Duodenal mucosa (tissue), 2 donors: ENCODE data around the gene LPCAT4.
"Not testable (repeated sequence)": the region's sequence is repeated elsewhere in the genome, so short reads cannot be mapped to it uniquely, and the experiment has no call there.

ENCODE experiments used
- H3K27ac ChIP-seq: one replicate; pipeline ENCODE4 v1.7.0; 2013; ENCODE audit warnings: low read depth, low read length
- H3K27me3 ChIP-seq, 2 donors: one replicate each; pipeline ENCODE4 v1.7.0; 2013; ENCODE audit warnings: low read length in 2 of 2, control low read depth in 1 of 2; ENCODE audit not compliant: insufficient read depth in 2 of 2, control insufficient read depth in 1 of 2
- H3K36me3 ChIP-seq, 2 donors: one replicate each; pipeline ENCODE4 v1.7.0; 2013; ENCODE audit warnings: low read length in 2 of 2, control low read depth in 1 of 2; ENCODE audit not compliant: insufficient read depth in 2 of 2, control insufficient read depth in 1 of 2
- H3K4me1 ChIP-seq, 2 donors: one replicate each; pipeline ENCODE4 v1.7.0; 2013; ENCODE audit warnings: low read length in 2 of 2, control low read depth in 1 of 2; ENCODE audit not compliant: insufficient read depth in 2 of 2, control insufficient read depth in 1 of 2
- H3K4me3 ChIP-seq, 2 donors: one replicate each; pipeline ENCODE4 v1.7.0; 2013; ENCODE audit warnings: low read length in 2 of 2, low read depth in 1 of 2
- H3K9ac ChIP-seq, 2 donors: one replicate each; pipeline ENCODE4 v1.7.0; 2013; ENCODE audit warnings: low read length in 2 of 2, low read depth in 1 of 2
- H3K9me3 ChIP-seq, 2 donors: one replicate each; pipeline ENCODE4 v1.7.0; 2013; ENCODE audit warnings: low read length in 2 of 2, control low read depth in 1 of 2; ENCODE audit not compliant: control insufficient read depth in 1 of 2

Gene LPCAT4

DNA sequence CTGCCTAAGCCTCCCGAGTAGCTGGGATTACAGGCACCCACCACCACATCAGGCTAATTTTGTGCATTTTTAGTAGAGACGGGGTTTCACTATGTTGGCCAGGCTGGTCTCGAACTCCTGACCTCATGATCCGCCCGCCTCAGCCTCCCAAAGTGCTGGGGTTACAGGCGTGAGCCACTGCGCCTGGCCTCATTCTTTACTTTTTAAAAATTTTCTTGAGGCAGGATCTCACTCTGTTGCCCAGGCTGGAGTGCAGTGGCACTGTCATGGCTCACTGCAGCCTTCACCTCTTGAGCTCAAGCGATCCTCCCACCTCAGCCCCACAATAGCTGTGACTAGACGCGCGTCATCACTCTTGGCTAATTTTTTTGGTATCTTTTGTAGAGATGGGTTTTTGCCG lies 14.0 kb downstream of the LPCAT4 start:
- not testable (repeated sequence) for H3K27ac ChIP-seq, H3K9me3 ChIP-seq, H3K27me3 ChIP-seq, H3K9ac ChIP-seq, H3K4me3 ChIP-seq, H3K4me1 ChIP-seq
- peaks cover 23 to 43% of the 10 kb centered on the region in 2 donors for H3K36me3 ChIP-seq

DNA sequence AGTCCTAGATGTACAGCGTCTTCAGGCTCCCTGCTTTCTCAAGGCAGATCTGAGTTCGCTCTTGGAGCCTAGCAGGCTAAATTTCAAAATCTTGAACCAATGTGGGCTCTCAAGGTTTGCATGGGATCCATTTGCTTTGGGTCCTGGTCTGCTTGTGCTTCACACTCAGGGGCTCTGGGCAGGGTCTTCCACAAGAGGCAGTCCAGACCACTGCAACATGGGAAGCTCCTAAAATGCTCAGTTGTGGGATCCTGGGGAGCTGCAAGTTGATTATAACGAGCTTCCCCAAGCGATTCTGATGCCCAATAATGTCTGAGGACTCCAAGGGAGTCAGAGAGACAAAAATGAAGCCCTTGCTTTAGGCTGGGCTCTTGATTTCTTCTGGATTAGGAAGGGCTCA lies 17.2 kb downstream of the LPCAT4 start:
- no peaks in the 10 kb centered on the region for H3K27me3 ChIP-seq
- no peaks in the 10 kb centered on the region for H3K4me1 ChIP-seq

DNA sequence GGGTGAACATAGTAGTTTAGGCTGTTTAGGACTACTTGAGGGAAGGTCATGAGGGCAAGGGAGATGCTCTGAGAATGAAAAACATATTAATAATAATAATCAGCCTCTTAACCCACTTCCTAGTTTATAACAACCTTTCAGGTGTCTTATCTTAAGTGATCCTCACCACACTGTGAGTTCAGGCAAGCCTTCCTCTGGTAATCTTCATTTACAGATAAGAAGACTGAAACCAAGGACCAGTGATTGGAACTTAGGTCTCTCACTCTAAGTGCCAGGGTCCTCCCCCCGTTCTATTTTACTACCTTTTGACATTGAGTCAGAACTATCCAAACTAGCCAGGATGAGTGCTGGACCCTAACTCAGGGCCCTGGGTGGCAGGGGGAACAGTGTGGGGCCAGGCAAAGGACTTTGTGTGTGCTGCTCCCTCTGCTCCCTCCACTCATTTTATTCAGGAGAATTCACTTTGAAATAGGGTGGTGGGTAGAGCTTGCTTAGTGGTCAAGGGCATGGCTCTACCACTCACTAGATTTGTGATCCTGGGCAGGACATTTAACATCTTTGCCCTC lies 18.2 kb downstream of the LPCAT4 start:
- peaks cover 0 to 4% of the 10 kb centered on the region in 2 donors for H3K36me3 ChIP-seq
- no peak overlapping the region for H3K4me3 ChIP-seq
- no peaks in the 10 kb centered on the region for H3K9me3 ChIP-seq
- no peaks in the 10 kb centered on the region for H3K4me1 ChIP-seq
- H3K27me3 ChIP-seq: no peaks in the 10 kb centered on the region
- H3K27ac ChIP-seq: no peak overlapping the region
- no peak overlapping the region for H3K9ac ChIP-seq

More for the DNA sequence above, 17.2 kb downstream of the LPCAT4 start:
- Histone ChIP-seq H3K27ac (no peak overlapping the region), H3K4me3 (no peak overlapping the region), H3K9ac (no peak overlapping the region), H3K36me3 (peaks cover 5 to 11% of the 10 kb centered on the region in 2 donors), H3K9me3 (no peaks in the 10 kb centered on the region)

DNA sequence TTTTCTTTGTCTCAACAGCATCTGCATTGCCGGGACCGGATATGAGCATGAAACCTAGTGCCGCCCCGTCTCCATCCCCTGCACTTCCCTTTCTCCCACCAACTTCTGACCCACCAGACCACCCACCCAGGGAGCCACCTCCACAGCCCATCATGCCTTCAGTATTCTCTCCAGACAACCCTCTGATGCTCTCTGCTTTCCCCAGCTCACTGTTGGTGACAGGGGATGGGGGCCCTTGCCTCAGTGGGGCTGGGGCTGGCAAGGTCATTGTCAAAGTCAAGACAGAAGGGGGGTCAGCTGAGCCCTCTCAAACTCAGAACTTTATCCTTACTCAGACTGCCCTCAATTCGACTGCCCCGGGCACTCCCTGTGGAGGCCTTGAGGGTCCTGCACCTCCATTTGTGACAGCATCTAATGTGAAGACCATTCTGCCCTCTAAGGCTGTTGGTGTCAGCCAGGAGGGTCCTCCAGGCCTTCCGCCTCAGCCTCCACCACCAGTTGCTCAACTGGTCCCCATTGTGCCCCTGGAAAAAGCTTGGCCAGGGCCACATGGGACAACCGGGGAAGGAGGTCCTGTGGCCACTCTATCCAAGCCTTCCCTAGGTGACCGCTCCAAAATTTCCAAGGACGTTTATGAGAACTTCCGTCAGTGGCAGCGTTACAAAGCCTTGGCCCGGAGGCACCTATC lies 18.9 kb downstream of the LPCAT4 start:
- Histone ChIP-seq H3K9me3 (no peaks in the 10 kb centered on the region), H3K4me3 (no peak overlapping the region), H3K36me3 (no peaks in the 10 kb centered on the region), H3K4me1 (no peaks in the 10 kb centered on the region), H3K27me3 (no peaks in the 10 kb centered on the region), H3K9ac (no peak overlapping the region), H3K27ac (no peak overlapping the region)

DNA sequence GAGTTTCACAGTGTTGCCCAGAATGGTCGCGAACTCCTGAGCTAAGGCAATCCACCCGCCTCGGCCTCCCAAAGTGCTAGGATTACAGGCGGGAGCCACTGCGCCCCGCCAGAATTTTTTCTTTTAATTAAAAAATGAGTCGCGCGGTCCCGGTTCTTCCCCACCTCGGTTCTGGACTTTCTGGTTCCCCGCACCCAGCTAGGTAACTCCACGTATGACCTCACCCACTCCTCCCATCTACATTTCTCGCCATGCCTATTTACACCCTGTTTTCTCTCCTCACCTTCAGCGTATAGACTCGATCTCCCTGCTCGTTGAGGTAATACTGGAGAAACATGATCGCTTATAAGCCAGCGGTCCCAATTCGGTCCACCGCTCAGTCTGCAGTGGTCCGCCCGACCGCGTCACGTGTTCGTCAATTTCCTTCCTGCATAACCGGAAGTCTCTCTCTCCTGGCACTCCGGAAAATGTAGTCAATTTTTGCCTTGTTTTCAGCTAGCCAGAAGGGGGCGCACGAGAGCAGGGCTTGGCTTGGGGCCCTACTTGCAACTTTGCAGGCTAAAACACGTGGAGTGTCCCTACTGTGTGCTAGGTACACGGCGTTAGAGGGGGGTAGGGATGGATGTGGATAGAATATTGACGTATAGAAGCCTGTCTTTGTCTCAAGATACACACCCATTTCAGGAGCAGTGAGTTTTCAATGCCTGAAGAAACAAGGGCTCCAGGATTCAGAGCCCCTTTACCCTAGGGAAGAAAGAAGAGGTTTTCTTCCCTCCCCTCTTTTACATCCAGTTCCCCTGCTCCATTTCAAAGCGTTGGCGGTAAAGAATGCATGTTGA lies 24.0 kb downstream of the LPCAT4 start, which contains the start of the genes NOP10 and NUTM1:
TSS of gene NOP10 (minus strand) at position 400 of the 839 bp plus-strand sequence. CDS start at position 337, 63 bp downstream.
TSS of gene NUTM1 (plus strand) at position 579 of the 839 bp plus-strand sequence. CDS start 382 bp downstream, outside the sequence.
- H3K36me3 ChIP-seq: no peaks in the 10 kb centered on the region
- no peaks in the 10 kb centered on the region for H3K9me3 ChIP-seq
- H3K4me1 ChIP-seq: peaks cover 9 to 15% of the 10 kb centered on the region in 2 donors
- peak within 1 kb of the TSS; percentile 92 for H3K27ac ChIP-seq
- H3K9ac ChIP-seq: peak within 1 kb of the TSS; percentile 65 to 83
- H3K4me3 ChIP-seq: peak within 1 kb of the TSS; percentile 85 to 95
- no peaks in the 10 kb centered on the region for H3K27me3 ChIP-seq

DNA sequence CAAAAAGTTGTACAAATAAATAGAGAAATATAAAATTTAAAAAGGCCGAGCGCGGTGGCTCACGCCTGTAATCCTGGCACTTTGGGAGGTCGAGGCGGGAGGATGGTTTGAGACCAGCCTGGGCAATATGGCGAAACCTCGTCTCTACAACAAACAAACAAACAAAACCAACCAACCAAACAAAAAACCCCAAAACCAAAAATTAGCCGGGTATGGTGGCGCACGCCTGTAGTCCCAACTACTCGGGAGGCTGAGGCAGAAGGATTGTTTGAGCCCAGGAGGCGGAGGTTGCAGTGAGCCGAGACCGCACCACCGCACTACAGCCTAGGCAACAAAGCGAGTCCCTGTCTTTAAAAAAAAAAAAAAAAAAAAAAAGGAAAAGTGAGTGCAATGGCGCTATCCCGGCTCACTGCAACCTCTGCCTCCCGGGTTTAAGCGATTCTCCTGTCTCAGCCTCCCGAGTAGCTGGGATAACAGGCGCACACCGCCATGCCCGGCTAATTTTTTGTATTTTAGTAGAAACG lies 24.7 kb downstream of the LPCAT4 start:
- not testable (repeated sequence) for H3K27me3 ChIP-seq, H3K36me3 ChIP-seq, H3K9me3 ChIP-seq
- H3K27ac ChIP-seq: peak overlapping the region; percentile 92
- peak overlapping the region; percentile 65 to 83 for H3K9ac ChIP-seq
- H3K4me1 ChIP-seq: peaks cover 9 to 15% of the 10 kb centered on the region in 2 donors
- peak overlapping the region; percentile 85 to 95 for H3K4me3 ChIP-seq

DNA sequence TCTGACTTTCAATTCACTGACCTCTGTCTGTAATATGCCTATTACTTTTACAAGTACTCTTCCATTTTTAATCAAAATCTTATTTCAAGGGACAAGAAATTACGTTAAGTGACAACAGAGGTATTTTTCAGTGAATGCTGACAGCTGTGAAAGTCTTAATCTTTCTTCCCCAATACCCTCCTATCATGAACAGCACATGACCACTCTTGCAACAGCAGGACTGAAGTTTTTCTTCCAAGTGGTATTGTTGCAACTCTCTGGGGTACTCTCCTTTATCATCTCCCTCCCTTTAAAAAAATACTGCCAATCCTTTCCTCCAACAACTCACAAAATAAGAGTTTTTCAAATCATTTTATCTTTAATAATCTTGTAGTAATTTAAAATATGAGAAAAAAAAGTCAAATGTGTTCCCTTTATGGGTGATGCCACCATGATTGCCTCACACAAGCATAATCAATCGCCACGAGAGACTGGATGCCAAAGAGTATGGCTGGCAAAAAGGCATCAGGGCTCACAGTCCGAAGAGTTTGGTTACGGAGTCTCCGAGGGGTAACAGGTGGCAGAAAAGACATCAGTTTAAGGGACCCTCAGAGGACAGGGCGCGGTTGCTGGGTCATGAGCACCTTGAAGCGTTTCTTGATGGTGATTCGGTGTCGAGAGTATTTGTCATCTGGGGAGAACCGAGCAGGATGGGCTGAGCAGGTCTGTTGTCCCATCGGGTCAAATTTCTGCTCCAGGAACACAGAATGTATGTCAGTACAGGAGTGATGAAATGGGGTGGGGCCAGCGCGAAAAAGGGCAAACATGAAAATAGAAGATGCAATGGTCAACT lies 25.4 kb downstream of the LPCAT4 start:
- Histone ChIP-seq H3K9ac (no peak overlapping the region), H3K9me3 (no peaks in the 10 kb centered on the region), H3K4me1 (peaks cover 9 to 21% of the 10 kb centered on the region in 2 donors), H3K4me3 (peak overlapping the region; percentile 85 to 95), H3K36me3 (no peaks in the 10 kb centered on the region), H3K27ac (no peak overlapping the region), H3K27me3 (no peaks in the 10 kb centered on the region)

DNA sequence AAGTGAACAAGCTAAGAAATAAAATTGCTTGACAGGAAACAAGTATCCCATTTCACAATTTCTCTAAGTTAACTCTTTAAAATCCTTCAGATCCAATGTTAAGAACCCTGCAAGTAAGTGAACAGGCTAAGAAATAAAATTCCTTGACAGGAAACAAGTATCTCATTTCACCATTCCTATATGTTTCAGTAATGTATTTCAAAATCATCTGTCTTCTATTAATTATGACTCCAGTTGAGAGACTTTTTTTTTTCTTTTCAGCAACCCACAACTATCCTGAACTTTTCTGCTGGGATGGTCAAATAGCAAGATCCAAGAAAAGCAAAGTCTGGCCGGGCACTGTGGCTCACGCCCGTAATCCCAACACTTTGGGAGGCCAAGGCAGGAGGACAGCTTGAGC lies 27.1 kb downstream of the LPCAT4 start:
- Histone ChIP-seq H3K27me3 (no peaks in the 10 kb centered on the region), H3K36me3 (no peaks in the 10 kb centered on the region), H3K27ac (no peak overlapping the region), H3K9ac (no peak overlapping the region), H3K9me3 (no peaks in the 10 kb centered on the region), H3K4me1 (peaks cover 14 to 21% of the 10 kb centered on the region in 2 donors), H3K4me3 (no peak overlapping the region)

DNA sequence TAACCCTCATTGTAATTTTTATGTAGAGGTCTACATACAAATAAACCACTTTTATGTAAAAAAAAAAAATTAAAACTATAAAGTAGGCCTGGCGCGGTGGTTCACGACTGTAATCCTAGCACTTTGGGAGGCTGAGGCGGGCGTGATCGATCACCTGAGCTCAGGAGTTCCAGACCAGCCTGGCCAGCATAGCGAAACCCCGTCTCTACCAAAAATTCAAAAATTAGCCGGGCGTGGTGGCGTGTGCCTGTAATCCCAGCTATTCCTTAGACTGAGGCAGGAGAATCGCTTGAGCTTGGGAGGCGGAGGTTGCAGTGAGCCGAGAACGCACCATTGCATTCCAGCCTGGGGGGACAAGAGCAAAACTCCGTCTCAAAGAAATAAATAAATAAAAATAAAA lies 28.6 kb downstream of the LPCAT4 start:
- Histone ChIP-seq H3K4me3 (peak overlapping the region; percentile 88 to 96), H3K27ac (no peak overlapping the region), H3K27me3 (no peaks in the 10 kb centered on the region), H3K9ac (peak overlapping the region; percentile 34 to 78), H3K4me1 (peaks cover 19 to 26% of the 10 kb centered on the region in 2 donors), H3K36me3 (no peaks in the 10 kb centered on the region), H3K9me3 (no peaks in the 10 kb centered on the region)
